ENCODE data around the gene GORASP1. TPM values are rescaled to one million over a fixed set of nuclear protein-coding genes. Genes with fewer than 3 reads are reported as not detected.

The GORASP1 gene
- total RNA-seq, 4 donors from 2014 or later, result 34.3 to 81.9 (median 38.5) TPM

GRCh38 chr3:39097716-39098472 lies 9.5 kb downstream of the GORASP1 start:
- peaks cover 0 to 76% of the 10 kb centered on the region in 2 donors for H3K36me3 ChIP-seq
- in situ Hi-C loops (cut with MboI; ENCODE audit: low sequenced_read_pairs in 4 of 4) (no loop called here), intact Hi-C loops (cut with DNase I; ENCODE audit: low total_unique reads) (no loop called here)
- TF ChIP-seq POLR2A (IDR thresholded peaks at IDR 0.05), result no peak
- no peak for TF ChIP-seq CTCF (IDR thresholded peaks at IDR 0.05 in 4 of 5, conservative IDR thresholded peaks at IDR 0.05 in 1 of 5)
- no peak overlapping the region for H3K27ac ChIP-seq
- H3K9me3 ChIP-seq, result no peaks in the 10 kb centered on the region
- no peaks in the 10 kb centered on the region for H3K27me3 ChIP-seq
- no peak for ATAC-seq
- H3K4me1 ChIP-seq, result peaks cover 0 to under 1% of the 10 kb centered on the region in 2 donors
- no peak for DNase-seq
- no peak overlapping the region for H3K4me3 ChIP-seq

- H3K4me3 ChIP-seq, result no peak overlapping the region
- ATAC-seq, result no peak
- no peaks in the 10 kb centered on the region for H3K27me3 ChIP-seq
- H3K4me1 ChIP-seq, result no peaks in the 10 kb centered on the region
- TF ChIP-seq POLR2A (IDR thresholded peaks at IDR 0.05), result no peak
- in situ Hi-C loops (cut with MboI; ENCODE audit: low sequenced_read_pairs in 4 of 4), result no loop called here
- intact Hi-C loops (cut with DNase I; ENCODE audit: low total_unique reads), result no loop called here
- DNase-seq, result no peak
- peaks cover 0 to 85% of the 10 kb centered on the region in 2 donors for H3K36me3 ChIP-seq
- H3K27ac ChIP-seq, result no peak overlapping the region
- H3K9me3 ChIP-seq, result no peaks in the 10 kb centered on the region
Measured at GRCh38 chr3:39096775-39097174, 10.7 kb downstream of the GORASP1 start.

- no peak overlapping the region for H3K4me3 ChIP-seq
- H3K27ac ChIP-seq, result no peak overlapping the region
- no peak for ATAC-seq
- H3K4me1 ChIP-seq, result no peaks in the 10 kb centered on the region
- DNase-seq, result no peak
- H3K9me3 ChIP-seq, result no peaks in the 10 kb centered on the region
- in situ Hi-C loops (cut with MboI; ENCODE audit: low sequenced_read_pairs in 4 of 4), result no loop called here
- peaks cover 0 to 93% of the 10 kb centered on the region in 2 donors for H3K36me3 ChIP-seq
- intact Hi-C loops (cut with DNase I; ENCODE audit: low total_unique reads), result no loop called here
- H3K27me3 ChIP-seq, result no peaks in the 10 kb centered on the region
- no peak for TF ChIP-seq POLR2A (IDR thresholded peaks at IDR 0.05)
- no peak for TF ChIP-seq CTCF (IDR thresholded peaks at IDR 0.05 in 4 of 5, conservative IDR thresholded peaks at IDR 0.05 in 1 of 5)
Measured at GRCh38 chr3:39095778-39096177, 11.6 kb downstream of the GORASP1 start.

GRCh38 chr3:39094851-39095677 lies 12.4 kb downstream of the GORASP1 start:
- ATAC-seq, result no peak
- Histone ChIP-seq H3K27me3 (no peaks in the 10 kb centered on the region), H3K4me3 (no peak overlapping the region), H3K4me1 (no peaks in the 10 kb centered on the region), H3K36me3 (peaks cover 5 to 96% of the 10 kb centered on the region in 2 donors), H3K9me3 (no peaks in the 10 kb centered on the region), H3K27ac (no peak overlapping the region)
- in situ Hi-C loops (cut with MboI; ENCODE audit: low sequenced_read_pairs in 4 of 4) (no loop called here), intact Hi-C loops (cut with DNase I; ENCODE audit: low total_unique reads) (no loop called here)
- DNase-seq, result no peak
- TF ChIP-seq POLR2A (IDR thresholded peaks at IDR 0.05), result no peak
- TF ChIP-seq CTCF (IDR thresholded peaks at IDR 0.05 in 4 of 5, conservative IDR thresholded peaks at IDR 0.05 in 1 of 5), result no peak

GRCh38 chr3:39090922-39091321 lies 16.5 kb downstream of the GORASP1 start:
- no peaks in the 10 kb centered on the region for H3K9me3 ChIP-seq
- DNase-seq (no peak), ATAC-seq (no peak)
- H3K4me1 ChIP-seq, result no peaks in the 10 kb centered on the region
- H3K36me3 ChIP-seq, result peaks cover 7 to 92% of the 10 kb centered on the region in 2 donors
- TF ChIP-seq CTCF (IDR thresholded peaks at IDR 0.05 in 4 of 5, conservative IDR thresholded peaks at IDR 0.05 in 1 of 5), result no peak
- no peak for TF ChIP-seq POLR2A (IDR thresholded peaks at IDR 0.05)
- no peak overlapping the region for H3K27ac ChIP-seq
- in situ Hi-C loops (cut with MboI; ENCODE audit: low sequenced_read_pairs in 4 of 4) (no loop called here), intact Hi-C loops (cut with DNase I; ENCODE audit: low total_unique reads) (no loop called here)
- no peak overlapping the region for H3K4me3 ChIP-seq
- H3K27me3 ChIP-seq, result no peaks in the 10 kb centered on the region

All from gastrocnemius medialis (tissue), 4 donors.